Activated T-cell treated with anti-CD3 and anti-CD28 coated beads, Interleukin-2, amount 50 U/mL, for 1 hour (primary cell): ENCODE data around the gene ZNF784.
A peak's percentile ranks its signal among the peaks of the same experiment; 100 is the strongest.

ENCODE experiments used
- DNase-seq: peaks from one replicate; pipeline ENCODE4 v3.0.0-alpha.2; 2020

Gene ZNF784

DNA sequence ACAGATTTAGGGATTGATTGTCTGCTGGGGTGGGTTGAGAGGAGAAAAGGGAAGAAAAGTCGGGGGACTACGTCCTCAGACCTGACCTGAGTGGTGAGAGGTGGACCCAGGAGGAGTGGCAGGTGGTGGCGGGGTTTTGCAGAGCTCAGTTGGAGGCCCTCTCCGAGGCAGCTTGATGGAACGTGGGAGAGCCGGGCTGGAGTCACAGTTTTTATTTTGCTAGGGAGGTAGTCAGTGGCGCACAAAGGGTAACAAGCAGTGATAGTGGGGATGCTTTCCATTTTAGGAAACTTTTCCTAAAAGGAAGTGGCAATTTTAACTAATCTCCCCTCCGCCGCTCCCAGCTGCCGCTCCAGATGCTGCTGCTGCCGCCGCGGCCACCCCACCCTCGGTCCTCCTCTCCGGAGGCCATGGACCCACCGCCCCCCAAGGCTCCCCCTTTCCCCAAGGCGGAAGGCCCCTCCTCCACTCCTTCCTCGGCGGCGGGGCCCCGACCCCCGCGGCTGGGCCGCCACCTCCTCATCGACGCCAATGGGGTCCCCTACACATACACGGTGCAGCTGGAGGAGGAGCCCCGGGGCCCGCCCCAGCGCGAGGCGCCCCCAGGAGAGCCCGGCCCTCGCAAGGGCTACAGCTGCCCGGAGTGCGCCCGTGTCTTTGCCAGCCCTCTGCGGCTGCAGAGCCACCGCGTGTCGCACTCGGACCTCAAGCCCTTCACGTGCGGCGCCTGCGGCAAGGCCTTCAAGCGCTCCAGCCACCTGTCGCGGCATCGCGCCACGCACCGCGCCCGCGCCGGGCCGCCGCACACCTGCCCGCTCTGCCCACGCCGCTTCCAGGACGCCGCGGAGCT, 18.0 kb upstream of the ZNF784 start:
- DNase-seq, result peak; percentile 51

DNA sequence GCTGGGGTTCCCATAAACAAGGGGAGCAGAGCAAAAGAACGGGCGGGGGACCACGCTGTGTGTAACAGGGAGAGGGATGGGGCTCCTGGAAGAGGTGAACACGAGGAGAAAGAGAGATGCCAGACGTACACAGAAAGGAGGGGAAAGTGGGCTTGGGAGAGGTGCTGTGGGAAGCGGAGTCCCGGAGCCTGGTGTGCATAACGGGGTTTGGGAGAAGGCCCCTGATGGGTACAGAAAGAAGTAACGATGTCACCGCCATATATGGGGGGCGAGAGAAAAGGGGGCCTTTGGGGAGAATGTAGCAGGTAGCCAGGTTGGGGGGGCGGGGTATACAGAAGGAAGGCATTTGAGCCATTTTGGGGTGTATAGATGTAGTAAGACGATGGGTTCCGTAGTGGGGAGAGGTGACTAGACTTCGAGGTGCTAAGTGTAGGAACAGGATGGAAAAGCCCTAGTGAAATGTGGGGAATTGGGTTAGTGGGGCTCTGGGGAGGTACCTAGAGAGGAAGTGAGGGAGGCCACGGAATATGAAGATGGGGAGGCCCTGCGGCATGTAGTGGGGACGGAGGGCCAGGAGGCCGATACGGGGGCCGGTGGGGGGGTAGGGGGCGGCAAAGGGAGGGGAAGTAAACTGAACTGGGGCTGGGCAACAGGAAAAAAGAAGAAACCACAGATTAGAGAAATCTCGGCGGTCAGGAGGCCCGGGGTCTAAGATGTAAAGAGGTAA, 17.2 kb upstream of the ZNF784 start:
- no peak for DNase-seq

DNA sequence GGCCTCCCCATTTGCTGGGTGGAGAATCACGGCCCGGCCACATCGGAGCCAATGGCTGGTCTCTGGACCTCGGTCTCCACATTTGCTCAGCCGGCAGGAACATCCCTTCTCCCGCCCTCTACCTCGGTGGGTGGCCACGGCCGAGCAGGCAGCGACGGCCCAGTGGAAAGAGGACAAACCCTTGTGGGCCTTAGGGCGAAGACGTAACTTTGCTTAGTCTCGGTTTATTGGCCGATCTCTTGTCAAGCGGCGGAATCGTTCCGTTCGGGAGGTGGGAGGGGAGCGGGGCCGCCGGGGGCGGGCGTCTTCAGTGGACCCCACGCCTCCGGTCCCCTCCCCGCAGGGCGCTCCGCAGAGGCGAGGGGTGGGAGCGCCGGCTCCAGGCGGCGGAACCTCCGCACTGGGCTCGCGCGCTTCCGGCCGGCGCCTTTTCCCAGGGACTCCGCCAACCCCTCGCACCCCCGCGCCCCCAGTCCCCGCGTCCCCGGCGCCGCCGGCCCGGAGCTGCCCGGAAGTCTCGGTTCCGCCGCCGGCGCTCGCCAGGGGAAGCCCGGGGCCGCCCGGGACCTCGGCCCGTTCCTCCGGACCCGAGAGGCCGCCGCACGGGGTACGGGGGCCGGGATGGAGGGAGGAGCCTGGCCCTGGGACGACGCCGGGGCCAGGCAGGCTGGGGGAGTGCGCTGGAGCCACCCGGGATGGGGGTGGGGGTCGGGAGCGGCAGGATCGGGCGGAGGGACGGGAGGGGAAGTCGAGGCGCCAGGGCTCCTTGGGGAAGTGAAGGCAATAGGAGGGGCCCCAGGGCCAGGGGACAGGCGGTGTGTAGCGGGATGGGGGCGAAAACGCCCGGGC, 16.4 kb upstream of the ZNF784 start, which contains the start of gene ZNF580:
Gene ZNF580 (plus strand): TSS at position 426 of the 849 bp plus-strand sequence. CDS start 1,507 bp downstream, outside the sequence.
- DNase-seq, result peak; percentile 73

DNA sequence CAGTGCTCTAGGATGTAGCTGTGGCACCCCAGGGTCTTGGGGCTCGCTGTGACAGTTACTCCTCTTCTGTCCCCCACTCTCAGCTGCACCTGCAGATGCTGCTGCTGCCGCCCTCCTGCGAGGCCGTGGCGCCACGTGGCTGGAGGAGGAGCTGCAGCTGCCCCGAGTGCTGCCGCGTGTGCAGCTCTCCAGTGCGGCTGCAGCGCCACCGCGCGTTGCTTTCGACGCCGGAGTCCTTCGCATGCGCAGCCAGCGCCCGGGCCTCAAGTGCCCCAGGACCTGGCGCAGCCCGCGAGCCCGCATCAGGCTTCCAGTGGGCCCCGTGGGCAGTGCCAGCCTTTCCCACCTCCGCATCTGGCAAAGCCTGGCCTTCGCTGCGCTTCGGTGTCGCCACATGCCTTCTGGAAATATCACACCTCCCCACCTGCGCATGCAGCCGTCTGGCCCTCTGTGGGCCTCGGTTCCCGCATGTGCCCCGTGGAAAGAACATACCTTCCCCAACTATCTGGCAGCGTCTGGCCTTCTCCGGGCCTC, 15.7 kb upstream of the ZNF784 start:
- DNase-seq, result peak; percentile 84

DNA sequence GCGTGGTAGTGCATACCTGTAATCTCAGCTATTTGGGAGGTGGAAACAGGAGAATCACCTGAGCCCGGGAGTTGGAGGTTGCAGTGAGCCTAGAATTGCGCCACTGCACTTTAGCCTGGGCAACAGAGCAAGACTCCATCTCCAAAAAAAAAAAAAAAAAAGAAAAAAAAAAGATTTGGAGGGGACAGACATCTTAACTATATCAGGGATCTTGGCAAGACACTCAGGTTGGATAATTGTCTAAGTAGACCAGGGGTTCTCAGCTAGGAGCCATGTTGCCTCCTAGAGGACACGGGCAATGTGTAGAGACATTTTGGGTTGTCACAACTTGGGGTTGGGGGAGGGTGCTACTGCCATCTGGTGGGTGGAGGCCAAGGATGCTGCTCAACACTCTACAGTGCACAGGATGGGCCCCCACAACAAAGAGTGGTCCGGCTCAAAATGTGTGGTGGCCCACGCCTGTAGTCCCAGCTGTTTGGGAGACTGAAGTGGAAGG, 14.5 kb upstream of the ZNF784 start:
- DNase-seq, result peak; percentile 69

DNA sequence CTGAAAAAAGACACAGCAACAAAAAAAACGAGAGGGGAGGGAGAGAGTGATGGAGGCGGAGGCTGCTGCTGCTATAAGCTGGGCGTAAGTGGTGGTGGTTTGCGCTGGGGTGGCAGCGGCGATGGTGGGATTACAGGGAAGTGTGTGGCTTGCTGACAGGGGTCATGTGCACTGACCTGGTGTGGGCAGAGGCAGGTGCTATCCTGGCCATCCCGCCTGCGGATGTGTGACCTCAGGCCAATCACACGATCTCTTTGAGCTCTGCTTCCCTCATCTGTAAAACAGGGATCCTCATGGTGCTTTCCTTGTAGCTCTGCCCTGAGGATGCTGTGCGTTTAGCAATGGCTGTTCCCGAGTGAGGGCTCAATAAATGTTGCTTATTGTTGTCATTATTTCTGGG, 13.2 kb upstream of the ZNF784 start:
- DNase-seq, result no peak

DNA sequence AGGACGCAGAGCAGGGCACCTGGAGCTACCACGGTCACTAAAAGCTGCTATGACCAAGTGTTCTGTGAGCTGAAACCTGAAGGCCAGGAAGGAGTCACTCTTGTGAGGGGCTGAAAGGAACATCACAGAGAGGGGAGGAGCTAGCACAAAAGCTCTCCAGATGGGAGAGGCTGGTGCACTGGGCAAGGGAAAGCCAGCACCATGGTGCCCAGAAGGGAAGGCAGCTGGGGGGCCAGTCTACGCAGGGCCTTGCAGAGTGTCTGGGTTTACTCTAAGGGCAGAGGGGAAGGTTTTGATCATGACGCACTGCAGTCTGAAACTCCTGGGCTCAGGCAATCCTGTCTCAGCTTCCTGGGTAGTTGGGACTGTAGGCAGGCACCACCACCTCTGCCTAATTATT, 12.4 kb upstream of the ZNF784 start:
- no peak for DNase-seq

DNA sequence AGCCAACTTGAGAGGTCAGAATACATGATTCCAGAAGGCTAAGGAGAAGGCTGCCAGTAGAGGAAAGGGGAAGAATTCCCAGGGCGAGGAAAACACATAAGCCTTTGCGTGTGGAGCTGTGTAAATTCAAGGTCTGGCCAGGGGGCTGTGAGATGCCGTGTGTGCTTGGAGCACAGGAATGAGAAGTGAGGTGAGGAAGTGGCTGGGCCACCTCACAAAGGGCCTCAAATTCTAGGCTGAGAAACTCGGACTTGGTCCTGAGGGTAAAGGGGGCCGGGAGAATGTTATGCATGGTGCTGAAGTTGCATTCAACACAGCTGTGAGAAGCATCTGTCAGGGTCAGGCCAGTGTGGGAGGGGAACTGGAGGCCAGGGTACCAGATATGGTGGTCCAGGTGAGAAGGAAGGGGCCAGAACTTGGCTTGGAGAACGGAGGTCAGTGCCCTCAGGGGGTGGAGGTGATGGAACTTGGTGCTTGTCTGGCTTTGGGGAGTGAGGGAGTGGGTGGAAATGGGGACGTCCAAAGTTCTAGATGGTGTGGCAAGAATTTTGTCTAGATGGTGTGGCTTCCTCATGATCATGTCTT, 11.6 kb upstream of the ZNF784 start:
- DNase-seq, result no peak

DNA sequence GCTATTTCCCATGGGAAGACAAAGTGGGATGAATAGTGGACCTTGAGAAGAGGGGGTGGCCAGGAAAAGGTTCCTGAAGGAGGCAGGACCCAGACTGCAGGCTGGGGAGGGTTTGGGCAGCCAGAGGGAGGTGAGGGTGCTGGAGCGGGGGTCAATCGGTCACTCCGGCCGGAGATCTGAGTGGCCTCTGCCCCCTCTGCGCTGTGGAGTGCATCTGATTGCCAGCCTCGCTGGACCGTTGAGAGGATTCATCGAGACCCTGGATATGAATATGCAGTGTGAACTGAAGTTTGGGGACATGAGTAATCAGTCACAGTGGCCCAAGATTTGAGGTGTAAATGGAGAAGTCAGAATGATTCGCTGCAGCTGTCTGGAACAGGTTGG, 11.0 kb upstream of the ZNF784 start:
- DNase-seq, result no peak

DNA sequence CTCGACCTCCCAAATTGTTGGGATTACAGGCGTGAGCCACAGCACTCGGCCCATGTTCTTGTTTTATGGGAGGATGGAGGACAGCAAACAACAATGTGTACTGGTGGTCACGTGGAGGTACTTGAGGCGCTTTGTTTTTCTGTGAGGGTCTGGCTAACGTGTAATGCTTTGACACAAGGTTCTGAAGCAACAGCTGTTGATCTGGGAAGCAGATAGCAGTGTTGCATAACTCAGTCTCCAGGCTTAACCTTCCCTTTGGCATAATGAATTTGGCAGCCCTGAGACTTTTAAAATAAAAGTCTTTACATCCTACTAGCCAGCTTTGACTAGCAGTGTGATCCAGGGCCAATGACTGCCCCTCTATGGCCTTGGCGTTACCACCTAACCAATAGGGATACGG, 9.5 kb upstream of the ZNF784 start:
- no peak for DNase-seq

DNA sequence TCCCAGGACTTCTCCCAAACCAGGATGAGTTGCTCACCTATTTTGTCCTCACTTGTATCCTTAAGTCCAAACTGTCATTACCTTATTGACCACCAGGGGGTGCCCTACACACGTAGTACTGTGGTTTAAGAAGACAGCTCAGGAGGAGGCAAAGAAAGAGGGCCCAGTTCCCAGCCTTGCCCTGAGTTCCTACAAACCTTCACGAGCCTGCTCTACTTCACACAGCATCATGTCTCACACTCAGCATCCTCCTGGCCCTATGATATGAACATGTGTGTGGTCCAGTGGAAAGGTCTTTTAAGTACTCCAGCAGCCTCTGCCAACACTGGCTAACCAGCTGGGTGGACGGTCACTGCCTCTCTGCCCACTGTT, 8.1 kb upstream of the ZNF784 start:
- DNase-seq, result peak; percentile 65

DNA sequence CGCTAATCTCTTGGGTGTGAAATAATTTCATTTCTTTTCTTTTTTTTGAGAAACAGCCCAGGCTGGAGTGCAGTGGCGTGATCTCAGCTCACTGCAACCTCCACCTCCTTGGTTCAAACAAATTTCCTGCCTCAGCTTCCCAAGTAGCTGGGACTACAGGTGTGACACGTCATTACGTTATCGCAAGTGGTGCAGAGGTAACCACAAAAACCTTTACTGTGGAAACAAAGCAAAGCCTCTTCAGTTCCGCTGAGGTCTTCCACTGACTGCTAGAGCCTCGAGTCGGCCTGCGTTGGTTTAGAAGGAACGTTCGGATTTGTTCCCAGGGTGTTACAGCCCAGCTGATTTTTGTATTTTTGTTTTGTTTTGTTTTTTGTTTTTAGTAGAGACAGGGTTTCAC, 2.0 kb upstream of the ZNF784 start:
- DNase-seq, result peak; percentile 41

DNA sequence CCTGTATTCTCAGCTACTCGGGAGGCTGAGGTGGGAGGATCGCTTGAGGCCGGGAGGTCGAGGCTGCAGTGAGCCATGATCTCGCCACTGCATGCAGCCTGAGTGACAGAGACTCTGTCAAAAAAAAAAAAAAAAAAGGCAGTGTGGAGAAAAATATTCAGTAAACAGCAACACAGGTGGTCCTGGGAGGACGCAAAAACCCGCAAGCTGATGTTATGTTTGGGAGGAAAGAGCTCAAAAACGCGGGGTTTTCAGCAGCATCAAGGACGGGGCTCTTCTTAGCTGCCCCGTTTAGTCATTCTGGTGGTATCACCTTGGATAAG, 599 bp upstream of the ZNF784 start:
- DNase-seq, result no peak

DNA sequence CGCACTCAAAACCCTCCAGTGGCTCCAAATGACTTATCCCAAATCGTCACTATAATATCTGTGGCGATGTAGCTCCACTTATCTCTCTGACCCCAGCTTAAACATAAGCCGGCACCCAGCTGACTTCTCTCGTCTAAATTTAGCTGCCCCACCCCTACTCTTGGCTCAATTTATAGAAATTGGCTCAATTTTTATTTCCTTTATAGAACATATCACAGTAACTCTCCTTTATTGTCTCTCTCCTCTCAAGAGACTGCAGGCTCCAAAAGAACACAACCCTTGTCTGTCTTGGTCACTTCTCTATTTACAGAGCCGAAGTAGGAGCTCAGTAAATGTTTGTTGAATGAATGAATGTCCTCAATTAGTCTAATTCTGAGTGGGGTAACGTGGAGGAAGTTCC, 805 bp downstream of the ZNF784 start:
- no peak for DNase-seq

DNA sequence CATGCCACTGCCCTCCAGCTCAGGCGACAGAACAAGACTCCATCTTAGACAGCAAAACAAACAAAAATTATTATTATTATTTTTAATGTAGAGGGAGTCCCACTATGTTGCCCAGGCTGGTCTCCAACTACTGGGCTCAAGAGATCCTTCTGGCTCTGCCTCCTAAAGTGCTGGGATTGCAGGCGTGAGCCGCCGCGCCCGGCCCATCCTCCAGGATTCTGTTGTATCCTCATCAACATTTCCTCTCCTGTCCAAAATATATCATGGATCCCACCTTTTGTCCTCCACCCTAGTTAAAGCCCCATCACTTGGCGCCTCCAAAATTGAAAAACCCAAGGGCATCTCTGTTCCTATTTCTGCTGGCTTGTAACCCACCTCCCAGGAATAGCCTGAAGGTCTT, 1.2 kb downstream of the ZNF784 start:
- DNase-seq, result no peak

DNA sequence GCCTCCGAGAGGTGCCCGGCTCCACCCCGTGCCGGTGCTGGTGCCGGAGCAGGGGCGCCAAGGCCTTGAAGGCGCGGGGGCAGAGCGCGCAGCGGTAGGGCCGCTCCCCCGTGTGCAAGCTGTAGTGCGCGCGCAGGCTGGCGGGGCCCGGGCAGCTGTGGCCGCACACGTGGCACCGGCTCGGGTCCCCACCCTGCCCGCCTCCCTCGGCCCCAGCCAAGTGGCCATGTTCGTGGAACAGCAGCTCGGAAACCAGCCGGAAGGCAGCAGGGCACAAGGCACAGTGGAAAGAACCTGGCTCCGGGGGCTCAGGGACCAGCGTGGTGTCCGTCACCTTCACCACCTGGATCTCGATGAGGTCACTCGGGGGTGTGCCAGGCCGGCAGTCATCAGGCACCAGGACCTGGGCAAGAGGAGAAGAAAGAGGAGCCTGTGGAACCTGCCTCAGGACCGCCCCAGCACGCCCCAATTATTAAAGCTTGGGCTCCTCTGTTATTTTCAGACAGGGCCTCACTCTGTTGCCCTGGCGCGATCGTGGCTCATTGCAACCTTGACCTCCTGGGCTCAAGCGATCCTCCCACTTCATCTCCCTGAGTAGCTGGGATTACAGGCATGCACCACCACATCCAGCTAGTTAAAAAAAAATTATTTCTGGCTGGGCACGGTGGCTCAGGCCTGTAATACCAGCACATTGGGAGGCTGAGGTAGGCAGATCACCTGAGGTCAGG, 2.0 kb downstream of the ZNF784 start:
- DNase-seq, result no peak

DNA sequence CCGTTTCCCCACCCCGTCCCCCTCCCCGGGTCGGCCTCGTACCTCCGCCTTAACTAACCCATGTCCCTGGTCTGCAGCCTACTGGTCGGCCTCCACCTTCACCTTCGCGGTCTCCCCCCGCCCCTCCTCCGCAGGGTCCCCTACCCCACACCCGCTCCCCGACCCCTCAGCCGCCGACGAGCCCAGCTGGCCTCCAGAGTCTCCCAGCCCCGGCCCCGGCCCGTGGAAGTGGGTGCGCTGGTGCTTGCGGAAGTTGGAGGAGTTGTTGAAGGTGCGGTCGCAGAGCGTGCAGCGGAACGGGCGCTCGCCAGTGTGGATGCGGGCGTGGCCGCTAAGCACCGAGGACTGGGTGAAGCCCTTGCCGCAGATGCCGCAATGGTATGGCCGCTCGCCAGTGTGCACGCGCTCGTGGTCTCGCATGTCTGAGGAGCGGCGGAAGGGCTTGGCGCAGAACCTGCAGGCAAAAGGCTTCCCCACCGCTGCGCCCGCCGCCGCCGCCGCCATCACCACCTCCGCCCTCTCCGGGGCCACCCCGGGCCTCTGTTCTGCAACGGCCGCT, 2.6 kb downstream of the ZNF784 start:
- no peak for DNase-seq

DNA sequence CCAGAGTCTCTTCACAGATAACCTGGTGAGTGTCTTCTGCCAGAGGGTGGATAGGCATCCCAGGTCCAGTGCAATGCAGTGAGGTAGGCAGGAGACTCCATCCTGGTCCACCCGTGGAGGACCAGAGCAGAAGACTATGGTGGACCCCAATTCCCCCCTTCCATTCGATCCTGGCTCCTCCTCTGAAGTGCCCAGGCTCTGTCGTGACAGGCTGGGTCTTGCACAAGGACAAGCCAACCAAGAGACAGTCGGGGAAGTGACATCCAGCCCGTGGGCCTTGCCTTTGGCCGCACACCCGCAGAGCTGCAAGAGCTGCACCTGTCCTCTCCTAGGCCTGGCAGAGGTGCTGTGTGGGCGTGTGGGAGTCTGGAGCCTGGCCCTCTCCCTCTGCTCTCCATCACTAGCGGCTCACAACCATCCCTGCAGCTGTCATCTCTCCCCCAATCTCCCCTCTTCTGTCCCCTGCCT, 3.1 kb downstream of the ZNF784 start:
- DNase-seq, result no peak

DNA sequence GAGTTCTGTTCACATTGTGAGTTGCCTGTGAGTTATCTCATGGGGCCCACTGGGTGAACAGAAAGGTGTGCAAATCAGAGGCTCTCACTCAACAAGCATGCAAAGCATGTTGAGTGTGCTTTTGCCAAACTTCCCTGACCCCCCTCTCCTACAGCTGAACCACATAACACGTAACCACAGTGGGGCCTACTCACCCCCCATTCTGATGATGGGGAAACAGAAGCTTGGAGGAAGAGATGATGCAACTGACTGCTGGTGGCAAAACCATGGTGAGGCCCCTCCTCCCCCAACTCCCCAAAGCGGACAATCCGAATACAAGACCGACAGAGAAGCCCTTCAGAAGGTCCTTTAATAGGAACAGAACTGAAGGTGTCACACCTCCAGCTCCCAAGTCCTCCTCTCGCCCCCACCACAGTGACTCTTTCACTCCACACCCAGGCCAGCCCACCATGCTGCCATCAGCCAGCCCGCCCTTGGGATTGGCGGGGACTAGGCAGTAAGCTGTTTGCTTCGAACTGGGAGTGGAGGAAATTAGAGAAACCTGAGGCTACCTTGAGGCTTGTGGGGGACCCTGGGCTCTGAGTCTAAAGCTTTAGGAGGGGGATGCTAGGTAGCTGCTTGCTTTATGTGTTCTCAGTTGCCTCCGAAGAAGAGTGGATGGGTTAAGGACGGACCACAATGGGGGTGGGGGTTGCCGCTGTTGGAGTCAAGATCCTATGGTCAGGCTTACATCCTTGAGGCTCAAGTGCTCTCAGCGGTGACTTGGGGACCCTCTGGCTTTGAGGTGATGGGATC, 3.8 kb downstream of the ZNF784 start:
- DNase-seq, result peak; percentile 41

DNA sequence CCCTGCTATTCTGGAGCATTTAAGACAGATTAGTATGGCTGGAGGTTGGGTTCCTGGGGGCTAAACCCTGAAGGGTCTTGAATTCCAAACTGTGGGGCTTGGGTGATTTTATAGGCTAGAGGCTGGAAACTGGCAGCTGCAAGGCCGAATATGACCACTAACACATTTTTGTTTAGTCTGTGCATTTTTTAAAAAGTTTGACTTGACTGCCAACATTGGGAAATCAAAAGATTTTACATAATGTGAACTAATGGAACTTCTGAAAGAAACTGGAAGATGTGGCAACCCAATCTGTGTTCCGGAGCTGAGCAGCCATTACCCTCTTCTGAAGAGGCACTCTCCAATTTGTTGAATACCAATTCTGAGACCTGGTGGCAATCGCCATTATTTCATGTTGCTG, 5.1 kb downstream of the ZNF784 start:
- no peak for DNase-seq

DNA sequence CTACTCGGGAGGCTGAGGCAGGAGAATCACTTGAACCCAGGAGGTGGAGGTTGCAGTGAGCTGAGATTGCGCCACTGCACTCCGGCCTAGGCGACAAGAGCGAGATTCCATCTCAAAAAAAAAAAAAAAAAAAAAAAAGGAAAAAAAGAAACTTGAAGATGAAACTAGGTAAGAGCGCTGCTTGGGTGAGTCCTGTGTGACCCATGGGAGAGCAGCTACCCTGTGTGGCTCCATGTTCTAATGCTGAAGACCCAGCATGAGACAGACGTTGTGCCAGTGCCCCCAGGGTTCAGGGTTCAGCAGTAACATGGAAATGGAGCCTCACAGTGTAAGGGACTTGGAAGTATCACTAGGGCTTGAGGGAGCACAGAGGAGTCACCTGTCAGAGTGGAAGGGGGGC, 5.9 kb downstream of the ZNF784 start:
- DNase-seq, result no peak
